ENCODE results near the gene TMEM192. TPM values are rescaled to one million over a fixed set of nuclear protein-coding genes. Genes with fewer than 3 reads are reported as not detected.

TMEM192 gene
- total and polyA plus RNA-seq, 4 experiments from 2014 or later: 11.5 to 18.7 (median 13.6) TPM

- CTCF ChIA-PET (ENCODE audit: partially characterized antibody): no interaction called here
- peak overlapping the region in 1 of 8 donors; percentile 1 for H3K4me3 Mint-ChIP-seq
Observed at GRCh38 chr4:165124488-165124887, 11.8 kb upstream of the TMEM192 start.

DNA sequence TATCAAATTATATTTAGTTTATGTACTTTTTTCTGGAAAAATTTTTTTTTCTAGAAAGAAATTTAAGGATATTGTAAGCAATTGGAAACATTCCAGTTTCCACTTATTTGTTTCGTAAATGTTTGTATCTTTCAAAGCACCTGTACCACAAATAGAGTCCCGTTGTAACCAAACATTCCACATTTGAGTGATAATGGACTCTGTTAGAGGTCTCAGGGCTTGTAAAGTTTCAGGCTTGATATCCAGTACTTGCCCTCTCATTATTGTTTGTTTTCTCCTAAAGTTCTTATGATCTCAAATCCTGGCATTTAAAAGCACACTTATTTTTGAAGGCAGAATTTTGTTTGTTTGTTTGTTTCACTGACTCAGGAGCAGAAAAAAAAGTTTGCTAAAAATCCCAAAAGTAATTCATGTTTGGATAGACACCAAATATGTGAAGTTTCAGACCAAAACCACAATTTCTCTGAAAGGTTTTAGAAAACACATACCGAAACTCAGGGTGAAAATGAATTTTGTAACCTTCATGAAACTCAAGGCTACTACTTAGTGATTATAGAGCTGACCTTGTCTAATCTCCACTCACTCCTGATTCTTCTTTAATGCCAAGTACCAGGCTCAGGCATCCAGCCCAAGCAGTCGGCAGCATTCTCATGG is 5.7 kb upstream of the TMEM192 start:
- no peaks in the 10 kb centered on the region for H3K9me3 ChIP-seq (ENCODE audit: control insufficient read depth in 1 of 2, low read length in 2 of 2)
- peaks cover 4% of the 10 kb centered on the region for H3K4me1 ChIP-seq (ENCODE audit: insufficient read depth, low read length)
- no peak overlapping the region for H3K4me3 Mint-ChIP-seq
- ChIA-PET CTCF (ENCODE audit: partially characterized antibody) (interaction anchor here (2.0 kb wide), 1 partner anchor 13 kb away, joined by 12 read pairs; no protein-coding TSS in a partner anchor), POLR2A (ENCODE audit: partially characterized antibody) (no interaction called here)
- no peaks in the 10 kb centered on the region for H3K27me3 ChIP-seq (ENCODE audit: insufficient read depth, low read length)
- no peak overlapping the region for H3K27ac ChIP-seq (ENCODE audit: low read depth, low read length)
- H3K4me1 Mint-ChIP-seq: peaks cover 0 to 5% (median under 1%) of the 10 kb centered on the region in 4 donors
- no peaks in the 10 kb centered on the region for H3K9me3 Mint-ChIP-seq
- DNase-seq: no peak
- peaks cover 6 to 8% of the 10 kb centered on the region in 2 donors for H3K27me3 Mint-ChIP-seq
- no peaks in the 10 kb centered on the region for H3K36me3 ChIP-seq (ENCODE audit: insufficient read depth, low read length)
- H3K4me3 ChIP-seq (ENCODE audit: low read length in 2 of 2): no peak overlapping the region
- H3K36me3 Mint-ChIP-seq: no peaks in the 10 kb centered on the region
- intact Hi-C loops (cut with micrococcal nuclease): no loop called here
- no peak overlapping the region for H3K27ac Mint-ChIP-seq

More at GRCh38 chr4:165124488-165124887, 11.8 kb upstream of the TMEM192 start:
- no peaks in the 10 kb centered on the region for H3K4me1 Mint-ChIP-seq
- POLR2A ChIA-PET (ENCODE audit: partially characterized antibody): no interaction called here
- no peaks in the 10 kb centered on the region for H3K36me3 Mint-ChIP-seq
- Histone ChIP-seq H3K4me3 (ENCODE audit: low read length in 2 of 2) (no peak overlapping the region), H3K36me3 (ENCODE audit: insufficient read depth, low read length) (no peaks in the 10 kb centered on the region), H3K4me1 (ENCODE audit: insufficient read depth, low read length) (no peaks in the 10 kb centered on the region), H3K9me3 (ENCODE audit: control insufficient read depth in 1 of 2, low read length in 2 of 2) (no peaks in the 10 kb centered on the region), H3K27me3 (ENCODE audit: insufficient read depth, low read length) (no peaks in the 10 kb centered on the region), H3K27ac (ENCODE audit: low read depth, low read length) (no peak overlapping the region)
- intact Hi-C loops (cut with micrococcal nuclease): no loop called here
- no peak overlapping the region for H3K27ac Mint-ChIP-seq
- peaks cover 10 to 12% of the 10 kb centered on the region in 2 donors for H3K27me3 Mint-ChIP-seq
- DNase-seq: no peak
- no peaks in the 10 kb centered on the region for H3K9me3 Mint-ChIP-seq

DNA sequence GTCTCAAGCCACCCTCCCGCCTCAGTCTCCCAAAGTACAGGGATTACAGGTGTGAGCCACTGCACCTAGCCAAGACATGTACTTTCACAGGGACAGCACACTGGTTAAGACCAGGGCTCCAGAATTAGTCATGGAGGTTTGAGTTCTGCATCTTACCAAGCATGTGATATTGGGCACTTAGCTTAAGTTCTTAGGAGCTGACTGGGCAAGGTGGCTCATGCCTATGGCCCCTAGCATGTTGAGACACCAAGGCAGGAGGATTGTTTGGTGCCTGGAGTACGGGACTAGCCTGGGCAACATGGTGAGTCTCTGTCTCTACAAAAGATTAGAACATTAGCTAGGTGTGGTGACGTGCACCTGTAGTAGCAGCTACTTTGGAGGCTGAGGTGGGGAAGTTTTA is 2.6 kb upstream of the TMEM192 start:
- no peak overlapping the region for H3K27ac ChIP-seq (ENCODE audit: low read depth, low read length)
- H3K4me1 ChIP-seq (ENCODE audit: insufficient read depth, low read length): peaks cover 19% of the 10 kb centered on the region
- H3K27me3 Mint-ChIP-seq: peaks cover 6% of the 10 kb centered on the region in 2 donors
- POLR2A ChIA-PET (ENCODE audit: partially characterized antibody): no interaction called here
- H3K36me3 ChIP-seq (ENCODE audit: insufficient read depth, low read length): no peaks in the 10 kb centered on the region
- H3K4me3 ChIP-seq (ENCODE audit: low read length in 2 of 2): no peak overlapping the region
- H3K4me3 Mint-ChIP-seq: peak overlapping the region in 1 of 8 donors; percentile 14
- H3K36me3 Mint-ChIP-seq: peaks cover 0 to 8% of the 10 kb centered on the region in 2 donors
- DNase-seq: no peak
- no peaks in the 10 kb centered on the region for H3K9me3 ChIP-seq (ENCODE audit: control insufficient read depth in 1 of 2, low read length in 2 of 2)
- H3K27me3 ChIP-seq (ENCODE audit: insufficient read depth, low read length): no peaks in the 10 kb centered on the region
- intact Hi-C loops (cut with micrococcal nuclease): no loop called here
- H3K9me3 Mint-ChIP-seq: peaks cover 0 to 2% (median 0%) of the 10 kb centered on the region in 8 donors
- CTCF ChIA-PET (ENCODE audit: partially characterized antibody): interaction anchor here (4.1 kb wide), 1 partner anchor 16 kb away, joined by 23 read pairs; no protein-coding TSS in a partner anchor
- H3K4me1 Mint-ChIP-seq: peaks cover 7 to 18% (median 9%) of the 10 kb centered on the region in 4 donors
- no peak overlapping the region for H3K27ac Mint-ChIP-seq

DNA sequence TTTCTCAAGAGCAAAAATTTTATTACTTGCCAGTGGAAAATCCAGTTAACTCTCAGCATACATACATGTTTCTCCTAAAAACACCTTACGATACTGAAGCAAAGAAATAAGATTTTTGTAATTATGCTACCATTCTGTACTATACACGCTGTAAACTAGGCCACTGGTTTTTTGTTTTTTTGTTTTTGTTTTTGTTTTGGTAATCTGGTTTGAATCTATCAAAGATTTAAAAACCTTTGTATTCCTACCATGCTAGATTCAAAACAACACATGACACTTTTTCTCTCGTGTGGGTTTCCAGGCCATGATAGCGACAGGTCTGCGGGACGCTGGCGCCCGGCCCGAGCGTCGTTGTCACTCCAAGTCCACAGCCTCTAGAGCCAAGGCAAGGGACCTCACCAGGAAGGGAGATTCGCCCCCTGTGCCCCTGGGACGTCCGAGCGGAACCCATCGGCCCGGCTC is 723 bp downstream of the TMEM192 start:
- Histone ChIP-seq H3K9me3 (ENCODE audit: control insufficient read depth in 1 of 2, low read length in 2 of 2) (no peaks in the 10 kb centered on the region), H3K4me1 (ENCODE audit: insufficient read depth, low read length) (peaks cover 19% of the 10 kb centered on the region), H3K27ac (ENCODE audit: low read depth, low read length) (peak overlapping the region; percentile 74), H3K4me3 (ENCODE audit: low read length in 2 of 2) (peak overlapping the region; percentile 31 to 70), H3K36me3 (ENCODE audit: insufficient read depth, low read length) (no peaks in the 10 kb centered on the region), H3K27me3 (ENCODE audit: insufficient read depth, low read length) (no peaks in the 10 kb centered on the region)
- intact Hi-C loops (cut with micrococcal nuclease): loop anchor here (1.0 to 5.0 kb wide), 5 partner anchors 95 to 1946 kb away; partner anchors contain the start of genes KLHL2, MSMO1 and NAF1
- ChIA-PET CTCF (ENCODE audit: partially characterized antibody) (interaction anchor here (2.1 to 4.1 kb wide), 5 partner anchors 14 to 1562 kb away, joined by 7 to 23 read pairs (median 19); partner anchors contain the start of gene MSMO1), POLR2A (ENCODE audit: partially characterized antibody) (interaction anchor here (1.2 to 2.1 kb wide), 3 partner anchors 96 to 1618 kb away, joined by 5 to 27 read pairs (median 7); partner anchors contain the start of genes KLHL2, MSMO1 and TMA16)
- Mint-ChIP-seq H3K4me3 (peak overlapping the region; percentile 86 to 98 (median 92)), H3K36me3 (peaks cover 0 to 8% of the 10 kb centered on the region in 2 donors), H3K9me3 (peaks cover 0 to 2% (median 0%) of the 10 kb centered on the region in 8 donors), H3K4me1 (peaks cover 12 to 29% (median 17%) of the 10 kb centered on the region in 4 donors), H3K27ac (peak overlapping the region; percentile 84 to 96 (median 89)), H3K27me3 (no peaks in the 10 kb centered on the region)
- DNase-seq: no peak

DNA sequence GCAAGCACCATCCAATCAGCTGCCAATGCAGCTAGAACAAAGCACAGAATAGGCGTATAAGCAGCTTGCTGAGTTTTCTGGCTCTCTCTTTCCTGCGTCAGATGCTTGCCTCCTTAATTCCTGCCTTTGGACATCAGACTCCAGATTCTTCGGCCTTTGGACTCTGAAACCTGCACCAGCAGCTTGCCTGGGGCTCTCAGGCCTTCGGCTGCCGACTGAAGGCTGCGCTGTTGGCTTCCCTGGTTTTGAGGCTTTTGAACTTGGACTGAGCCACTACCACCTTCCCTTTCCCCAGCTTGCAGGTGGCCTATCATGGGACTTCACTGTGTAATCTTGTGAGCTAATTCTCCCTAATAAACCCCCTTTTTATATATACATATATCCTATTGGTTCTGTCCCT is 6.1 kb downstream of the TMEM192 start:
- H3K36me3 ChIP-seq (ENCODE audit: insufficient read depth, low read length): peaks cover 4% of the 10 kb centered on the region
- peaks cover 7 to 10% of the 10 kb centered on the region in 2 donors for H3K36me3 Mint-ChIP-seq
- H3K9me3 Mint-ChIP-seq: no peaks in the 10 kb centered on the region
- H3K4me3 Mint-ChIP-seq: no peak overlapping the region
- H3K27me3 Mint-ChIP-seq: no peaks in the 10 kb centered on the region
- CTCF ChIA-PET (ENCODE audit: partially characterized antibody): interaction anchor here (1.5 kb wide), 1 partner anchor 204 kb away, joined by 4 read pairs; no protein-coding TSS in a partner anchor
- DNase-seq: peak in 1 of 5 donors; percentile 32
- no peak overlapping the region for H3K4me3 ChIP-seq (ENCODE audit: low read length in 2 of 2)
- no peak overlapping the region for H3K27ac ChIP-seq (ENCODE audit: low read depth, low read length)
- intact Hi-C loops (cut with micrococcal nuclease): no loop called here
- no peaks in the 10 kb centered on the region for H3K27me3 ChIP-seq (ENCODE audit: insufficient read depth, low read length)
- no peaks in the 10 kb centered on the region for H3K9me3 ChIP-seq (ENCODE audit: control insufficient read depth in 1 of 2, low read length in 2 of 2)
- POLR2A ChIA-PET (ENCODE audit: partially characterized antibody): no interaction called here
- H3K4me1 ChIP-seq (ENCODE audit: insufficient read depth, low read length): peaks cover 4% of the 10 kb centered on the region
- peak overlapping the region in 1 of 7 donors; percentile 61 for H3K27ac Mint-ChIP-seq
- H3K4me1 Mint-ChIP-seq: peaks cover 5 to 31% (median 11%) of the 10 kb centered on the region in 4 donors

- Mint-ChIP-seq H3K27me3 (no peaks in the 10 kb centered on the region), H3K4me1 (peaks cover 0 to 13% (median 6%) of the 10 kb centered on the region in 4 donors), H3K27ac (no peak overlapping the region), H3K36me3 (peaks cover 18 to 25% of the 10 kb centered on the region in 2 donors), H3K4me3 (no peak overlapping the region), H3K9me3 (no peaks in the 10 kb centered on the region)
- POLR2A ChIA-PET (ENCODE audit: partially characterized antibody): no interaction called here
- Histone ChIP-seq H3K4me1 (ENCODE audit: insufficient read depth, low read length) (no peaks in the 10 kb centered on the region), H3K27ac (ENCODE audit: low read depth, low read length) (no peak overlapping the region), H3K27me3 (ENCODE audit: insufficient read depth, low read length) (no peaks in the 10 kb centered on the region), H3K9me3 (ENCODE audit: control insufficient read depth in 1 of 2, low read length in 2 of 2) (no peaks in the 10 kb centered on the region), H3K36me3 (ENCODE audit: insufficient read depth, low read length) (peaks cover 12% of the 10 kb centered on the region), H3K4me3 (ENCODE audit: low read length in 2 of 2) (no peak overlapping the region)
- intact Hi-C loops (cut with micrococcal nuclease): no loop called here
- CTCF ChIA-PET (ENCODE audit: partially characterized antibody): interaction anchor here (1.4 kb wide), 1 partner anchor 12 kb away, joined by 4 read pairs; the partner anchor contains the start of gene TMEM192
- no peak for DNase-seq
Observed at GRCh38 chr4:165101641-165102040, 11.0 kb downstream of the TMEM192 start.

- ChIA-PET POLR2A (ENCODE audit: partially characterized antibody) (no interaction called here), CTCF (ENCODE audit: partially characterized antibody) (interaction anchor here (0.6 to 3.1 kb wide), 6 partner anchors 9 to 1546 kb away, joined by 3 to 21 read pairs (median 7); partner anchors contain the start of gene TMEM192)
- H3K27ac Mint-ChIP-seq: no peak overlapping the region
- no peaks in the 10 kb centered on the region for H3K4me1 ChIP-seq (ENCODE audit: insufficient read depth, low read length)
- no peak overlapping the region for H3K4me3 ChIP-seq (ENCODE audit: low read length in 2 of 2)
- no peak overlapping the region for H3K4me3 Mint-ChIP-seq
- peaks cover 10% of the 10 kb centered on the region for H3K36me3 ChIP-seq (ENCODE audit: insufficient read depth, low read length)
- H3K27ac ChIP-seq (ENCODE audit: low read depth, low read length): no peak overlapping the region
- no peaks in the 10 kb centered on the region for H3K9me3 ChIP-seq (ENCODE audit: control insufficient read depth in 1 of 2, low read length in 2 of 2)
- H3K9me3 Mint-ChIP-seq: no peaks in the 10 kb centered on the region
- H3K4me1 Mint-ChIP-seq: no peaks in the 10 kb centered on the region
- H3K36me3 Mint-ChIP-seq: peaks cover 22 to 31% of the 10 kb centered on the region in 2 donors
- no peaks in the 10 kb centered on the region for H3K27me3 ChIP-seq (ENCODE audit: insufficient read depth, low read length)
- no peaks in the 10 kb centered on the region for H3K27me3 Mint-ChIP-seq
- intact Hi-C loops (cut with micrococcal nuclease): loop anchor here (2.0 to 10.0 kb wide), 3 partner anchors 318 to 1544 kb away; no protein-coding TSS in a partner anchor
- peak in 1 of 5 donors; percentile 8 for DNase-seq
Observed at GRCh38 chr4:165096776-165097175, 15.9 kb downstream of the TMEM192 start.
